Vagina (tissue), 2 donors: ENCODE results near the gene NUFIP2. TPM values are rescaled to one million over a fixed set of nuclear protein-coding genes. Genes with fewer than 3 reads are reported as not detected.
"Not testable (repeated sequence)": the region's sequence is repeated elsewhere in the genome, so short reads cannot be mapped to it uniquely, and the experiment has no call there.

Experiments used
- DNase-seq, 2 donors: peaks; one replicate each; pipeline ENCODE4 v3.0.0-alpha.2; 2017; ENCODE audit errors: extremely low spot score in 2 of 2
- H3K27ac ChIP-seq: fragments of 200-600 bp; sonication (generic); one replicate; pipeline ENCODE4 v1.5.1; 2019
- H3K27me3 ChIP-seq: fragments of 200-600 bp; sonication (generic); one replicate; pipeline ENCODE4 v1.5.1; 2019
- H3K36me3 ChIP-seq, 2 donors: fragments of 200-600 bp; sonication (generic); one replicate each; pipeline ENCODE4 v1.5.1; 2017 to 2019
- H3K4me1 ChIP-seq: fragments of 200-600 bp; sonication (generic); one replicate; pipeline ENCODE4 v1.5.1; 2019
- H3K4me3 ChIP-seq, 2 donors: fragments of 200-600 bp; sonication (generic); 1 replicate in 1 of 2; 2 replicates in 1 of 2; pipeline ENCODE4 v1.5.1; 2016 to 2019
- H3K9me3 ChIP-seq: fragments of 200-600 bp; sonication (generic); one replicate; pipeline ENCODE4 v1.5.1; 2019
- POLR2A ChIP-seq, 2 donors: fragments of 450-650 bp; IDR thresholded peaks; one replicate each; pipeline ENCODE4 v1.6.1; 2017; ENCODE audit warnings: antibody characterized with exemption in 2 of 2, mild to moderate bottlenecking in 2 of 2, moderate library complexity in 2 of 2
- POLR2AphosphoS5 ChIP-seq, 2 donors: sonication (generic); formaldehyde crosslinking; IDR thresholded peaks; one replicate each; pipeline ENCODE4 v1.9.0; 2017; ENCODE audit warnings: antibody characterized with exemption in 2 of 2, mild to moderate bottlenecking in 2 of 2, low read depth in 1 of 2; ENCODE audit not compliant: insufficient read depth in 1 of 2
- intact Hi-C: fragments of 100-400 bp; cut with DNase I; formaldehyde crosslinking; loops from one replicate; pipeline ENCODE4 v1.15.1; 2023
- total RNA-seq: library from RNA; depleted of rRNA; stranded (reverse); fragments of >200 nt; gene quantifications from one replicate; pipeline ENCODE4 v1.2.3, GENCODE V29; 2016
- TF ChIP-seq, protein P1 (sequence below), 3 experiments: fragments of 450-650 bp in 2 of 3; fragments of 200-600 bp in 1 of 3; sonication (generic) in 1 of 3; IDR thresholded peaks; one replicate each; pipeline ENCODE4 v1.5.1; 2017 to 2019; ENCODE audit warnings: antibody characterized with exemption in 3 of 3, mild to moderate bottlenecking in 2 of 3, moderate library complexity in 2 of 3

The NUFIP2 gene
- total RNA-seq, 1 donor from 2014 or later: 29.7 TPM

DNA sequence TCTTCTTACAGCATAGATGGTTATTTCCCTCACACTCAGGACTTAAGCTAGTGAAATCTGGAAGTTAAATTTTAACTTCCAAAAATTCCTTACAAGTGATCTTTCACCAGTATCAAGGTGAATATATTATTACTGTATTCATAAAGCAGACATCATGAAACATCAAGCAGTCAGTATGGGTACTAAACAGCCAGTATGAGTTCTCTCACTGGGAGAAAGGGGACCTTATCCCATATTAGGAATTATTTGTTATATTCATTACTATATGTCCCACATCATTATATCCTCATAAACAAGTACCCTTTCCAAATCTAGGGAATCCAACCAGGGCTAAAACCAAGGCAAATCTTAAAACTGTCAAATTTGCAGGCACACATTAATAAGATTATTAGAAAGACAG is 15.3 kb downstream of the NUFIP2 start:
- Histone ChIP-seq H3K4me1 (peaks cover 72% of the 10 kb centered on the region), H3K27me3 (no peaks in the 10 kb centered on the region), H3K4me3 (no peak overlapping the region), H3K9me3 (no peaks in the 10 kb centered on the region), H3K36me3 (peaks cover 0 to 43% of the 10 kb centered on the region in 2 donors), H3K27ac (no peak overlapping the region)
- TF ChIP-seq POLR2A (IDR thresholded peaks at IDR 0.05): no peak
- TF ChIP-seq POLR2AphosphoS5 (IDR thresholded peaks at IDR 0.05; ENCODE audit: insufficient read depth in 1 of 2, low read depth in 1 of 2): no peak
- TF ChIP-seq, protein P1, sequence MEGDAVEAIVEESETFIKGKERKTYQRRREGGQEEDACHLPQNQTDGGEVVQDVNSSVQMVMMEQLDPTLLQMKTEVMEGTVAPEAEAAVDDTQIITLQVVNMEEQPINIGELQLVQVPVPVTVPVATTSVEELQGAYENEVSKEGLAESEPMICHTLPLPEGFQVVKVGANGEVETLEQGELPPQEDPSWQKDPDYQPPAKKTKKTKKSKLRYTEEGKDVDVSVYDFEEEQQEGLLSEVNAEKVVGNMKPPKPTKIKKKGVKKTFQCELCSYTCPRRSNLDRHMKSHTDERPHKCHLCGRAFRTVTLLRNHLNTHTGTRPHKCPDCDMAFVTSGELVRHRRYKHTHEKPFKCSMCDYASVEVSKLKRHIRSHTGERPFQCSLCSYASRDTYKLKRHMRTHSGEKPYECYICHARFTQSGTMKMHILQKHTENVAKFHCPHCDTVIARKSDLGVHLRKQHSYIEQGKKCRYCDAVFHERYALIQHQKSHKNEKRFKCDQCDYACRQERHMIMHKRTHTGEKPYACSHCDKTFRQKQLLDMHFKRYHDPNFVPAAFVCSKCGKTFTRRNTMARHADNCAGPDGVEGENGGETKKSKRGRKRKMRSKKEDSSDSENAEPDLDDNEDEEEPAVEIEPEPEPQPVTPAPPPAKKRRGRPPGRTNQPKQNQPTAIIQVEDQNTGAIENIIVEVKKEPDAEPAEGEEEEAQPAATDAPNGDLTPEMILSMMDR (IDR thresholded peaks at IDR 0.05): no peak
- no peak for DNase-seq
- intact Hi-C loops: no loop called here

DNA sequence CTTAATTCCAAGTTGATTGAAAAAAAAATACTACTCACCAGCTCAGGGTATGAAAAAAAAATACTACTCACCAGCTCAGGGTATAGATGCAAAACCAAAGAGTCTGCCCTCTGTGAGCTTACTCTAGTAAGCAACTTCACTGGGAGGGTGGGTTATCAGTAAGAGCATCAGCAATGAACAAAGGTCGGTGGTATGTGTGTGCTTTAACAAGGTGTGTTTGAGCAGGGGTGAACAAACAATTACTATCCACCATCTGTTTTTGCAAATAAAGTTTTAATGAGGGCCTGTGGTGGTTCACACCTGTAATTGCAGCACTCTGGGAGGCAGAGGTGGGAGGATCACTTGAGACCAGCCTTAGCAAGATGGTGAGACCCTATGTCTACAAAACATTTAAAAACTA is 20.0 kb downstream of the NUFIP2 start:
- peaks cover 0 to 20% of the 10 kb centered on the region in 2 donors for H3K36me3 ChIP-seq
- H3K27ac ChIP-seq: no peak overlapping the region
- no peaks in the 10 kb centered on the region for H3K27me3 ChIP-seq
- no peak overlapping the region for H3K4me3 ChIP-seq
- no peak for TF ChIP-seq POLR2A (IDR thresholded peaks at IDR 0.05)
- TF ChIP-seq, protein P1 (IDR thresholded peaks at IDR 0.05): no peak
- H3K9me3 ChIP-seq: no peaks in the 10 kb centered on the region
- intact Hi-C loops: no loop called here
- DNase-seq: no peak
- peaks cover 57% of the 10 kb centered on the region for H3K4me1 ChIP-seq

DNA sequence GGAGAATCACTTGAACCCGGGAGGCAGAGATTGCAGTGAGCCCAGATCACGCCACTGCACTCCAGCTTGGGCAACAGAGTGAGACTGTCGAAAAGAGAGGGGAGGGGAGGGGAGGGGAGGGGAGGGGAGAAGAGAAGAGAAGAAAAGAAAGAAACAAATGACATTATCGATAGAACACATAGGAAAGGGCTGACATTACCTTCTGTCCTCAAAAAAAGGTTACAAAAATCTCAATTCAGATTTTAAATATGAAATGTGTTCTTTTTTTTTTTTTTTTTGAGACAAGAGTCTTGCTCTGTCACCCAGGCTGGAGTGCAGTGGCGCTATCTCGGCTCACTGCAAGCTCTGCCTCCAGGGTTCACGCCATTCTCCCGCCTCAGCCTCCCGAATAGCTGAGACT is 22.0 kb downstream of the NUFIP2 start:
- Histone ChIP-seq H3K4me1 (peaks cover 44% of the 10 kb centered on the region), H3K36me3 (peaks cover 0 to 16% of the 10 kb centered on the region in 2 donors)
- H3K4me3 ChIP-seq, H3K27ac ChIP-seq, DNase-seq, intact Hi-C loops, H3K27me3 ChIP-seq, H3K9me3 ChIP-seq: not testable (repeated sequence)

DNA sequence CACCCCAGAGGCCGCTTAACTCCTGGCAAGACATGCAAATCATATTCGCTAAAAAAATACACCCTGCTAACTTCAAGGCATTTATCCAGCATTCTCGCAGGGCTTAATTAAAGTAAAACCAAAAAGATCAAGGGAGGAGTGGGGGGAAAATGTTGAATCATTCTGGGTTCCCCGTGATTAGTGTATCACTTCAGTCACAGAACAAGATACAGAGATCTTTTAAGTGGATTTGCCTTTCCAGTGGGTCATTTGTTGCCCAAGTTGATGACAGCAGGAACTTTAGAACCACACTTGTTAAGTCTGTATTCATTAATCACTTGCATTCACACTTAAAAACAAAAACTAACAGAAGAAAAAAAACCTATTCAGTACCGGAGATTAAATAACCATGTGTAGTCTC is 30.0 kb downstream of the NUFIP2 start:
- no peaks in the 10 kb centered on the region for H3K27me3 ChIP-seq
- H3K27ac ChIP-seq: no peak overlapping the region
- TF ChIP-seq POLR2A (IDR thresholded peaks at IDR 0.05) (no peak), POLR2AphosphoS5 (IDR thresholded peaks at IDR 0.05; ENCODE audit: insufficient read depth in 1 of 2, low read depth in 1 of 2) (no peak)
- TF ChIP-seq, protein P1 (IDR thresholded peaks at IDR 0.05): no peak
- no peaks in the 10 kb centered on the region for H3K9me3 ChIP-seq
- H3K36me3 ChIP-seq: peaks cover 0 to 46% of the 10 kb centered on the region in 2 donors
- DNase-seq: no peak
- H3K4me3 ChIP-seq: no peak overlapping the region
- H3K4me1 ChIP-seq: no peaks in the 10 kb centered on the region
- intact Hi-C loops: no loop called here

DNA sequence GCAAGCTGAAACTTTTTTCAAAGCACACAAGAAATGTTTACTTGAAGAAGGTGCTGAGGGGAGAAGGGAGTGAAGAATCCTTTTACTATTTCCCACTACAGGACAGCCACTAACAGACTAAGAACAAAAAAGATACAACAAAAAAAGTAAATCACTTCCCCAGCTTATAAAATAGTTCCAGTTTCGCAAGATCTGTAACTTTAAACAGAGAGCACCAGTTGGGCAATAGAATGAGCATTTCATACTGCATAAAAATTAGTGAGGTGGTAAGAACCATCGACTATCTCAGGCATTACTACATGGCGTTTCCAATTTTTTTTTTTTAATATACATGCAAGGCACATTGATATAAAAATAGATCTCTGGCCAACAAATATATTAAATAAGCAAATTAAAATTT is 36.2 kb downstream of the NUFIP2 start:
- DNase-seq: no peak
- H3K36me3 ChIP-seq: peaks cover 0 to 10% of the 10 kb centered on the region in 2 donors
- H3K9me3 ChIP-seq: no peaks in the 10 kb centered on the region
- peak overlapping the region; percentile 43 for H3K27ac ChIP-seq
- H3K27me3 ChIP-seq: no peaks in the 10 kb centered on the region
- intact Hi-C loops: no loop called here
- no peak overlapping the region for H3K4me3 ChIP-seq
- H3K4me1 ChIP-seq: peaks cover 40% of the 10 kb centered on the region
- TF ChIP-seq POLR2AphosphoS5 (IDR thresholded peaks at IDR 0.05; ENCODE audit: insufficient read depth in 1 of 2, low read depth in 1 of 2): no peak
- TF ChIP-seq POLR2A (IDR thresholded peaks at IDR 0.05): no peak
- TF ChIP-seq, protein P1 (IDR thresholded peaks at IDR 0.05): no peak
